K562 (cell line): ENCODE results near the gene ZNF860. TPM values are rescaled to one million over a fixed set of nuclear protein-coding genes. Genes with fewer than 3 reads are reported as not detected.

Experiments
- ATAC-seq: fragments of 200-7000 bp; cut with Tn5 transposase; 3 replicates; pipeline ENCODE4 v1.9.1; 2020; ENCODE audit warnings: moderate library complexity
- BruUV-seq: library from RNA; stranded (reverse); fragments of 400-500 nt; replicated peaks from 2 replicates; lab custom pipeline; 2021; lab: Mats Ljungman, UMichigan
- CTCF ChIA-PET: fragments of 300-600 bp; formaldehyde crosslinking; extraction: SDS; loops from one replicate; lab custom pipeline; 2021; ENCODE audit warnings: low intra/inter-chr PET ratio; lab: Yijun Ruan, JAX
- POLR2A ChIA-PET: fragments of 300-600, 350-650 bp; sonication (Branson Sonifier 250); formaldehyde crosslinking; extraction: SDS; loops from one replicate; lab custom pipeline; 2021; ENCODE audit warnings: antibody characterized with exemption, inconsistent platforms; lab: Yijun Ruan, JAX
- DNase-seq, 4 experiments: peaks; one replicate each; pipeline versions ENCODE4 v3.0.0 to v3.0.0-alpha.2; 2011 to 2018; ENCODE audit warnings: low spot score in 3 of 4, mixed read lengths in 3 of 4; ENCODE audit errors: extremely low read depth in 1 of 4
- FAIRE-seq: peaks from 2 replicates; lab custom pipeline; 2011; peaks lifted over from hg19 to GRCh38; lab: Jason Lieb, UNC
- H2AFZ ChIP-seq: 2 replicates; pipeline ENCODE4 v1.6.0; 2011; ENCODE audit warnings: low read depth, low read length, control low read depth, inconsistent platforms
- H3K27ac ChIP-seq: fragments of 200-600 bp; 3 replicates; pipeline ENCODE4 v1.8.0; 2011; ENCODE audit warnings: low read depth, mild to moderate bottlenecking, control low read depth, inconsistent platforms, low read length, moderate library complexity, mixed read lengths; ENCODE audit errors: extremely low read depth
- H3K27me3 ChIP-seq, 2 experiments: fragments of 300-600 bp in 1 of 2; 2 replicates in 1 of 2; 3 replicates in 1 of 2; pipeline versions ENCODE4 v1.6.0 to v1.8.0; 2011; ENCODE audit warnings: inconsistent platforms in 2 of 2, low read length in 2 of 2, mild to moderate bottlenecking in 1 of 2, mixed read lengths in 1 of 2, moderate library complexity in 1 of 2; ENCODE audit not compliant: control insufficient read depth in 2 of 2, insufficient read depth in 2 of 2
- H3K36me3 ChIP-seq: fragments of 300-600 bp; 3 replicates; pipeline ENCODE4 v1.8.0; 2011; ENCODE audit warnings: mild to moderate bottlenecking, low read length, inconsistent platforms; ENCODE audit not compliant: control insufficient read depth, insufficient read depth
- H3K4me1 ChIP-seq, 2 experiments: fragments of 200-600 bp in 1 of 2; replicated peaks in 1 of 2; 2 replicates in 1 of 2; 3 replicates in 1 of 2; pipeline versions ENCODE4 v1.5.1 to v1.8.0; 2011; ENCODE audit warnings: inconsistent platforms in 2 of 2, low read length in 2 of 2, mild to moderate bottlenecking in 1 of 2, mixed read lengths in 1 of 2, moderate library complexity in 1 of 2; ENCODE audit not compliant: control insufficient read depth in 2 of 2, insufficient read depth in 2 of 2
- H3K4me2 ChIP-seq: 2 replicates; pipeline ENCODE4 v1.6.1; 2011; ENCODE audit warnings: low read length, control low read depth, inconsistent platforms, mixed read lengths; ENCODE audit not compliant: insufficient read depth
- H3K4me3 ChIP-seq: fragments of 200-600 bp; sonication (generic), shearing (Covaris generic); 2 replicates; pipeline ENCODE4 v1.5.1; 2016; ENCODE audit warnings: control low read depth, inconsistent platforms
- H3K79me2 ChIP-seq: fragments of 200-600 bp; 3 replicates; pipeline ENCODE4 v1.8.0; 2011; ENCODE audit warnings: low read length, inconsistent platforms; ENCODE audit not compliant: control insufficient read depth, insufficient read depth
- H3K9ac ChIP-seq, 2 experiments: 2 replicates each; pipeline versions ENCODE4 v1.6.0 to v1.6.1; 2011; ENCODE audit warnings: low read depth in 2 of 2, low read length in 2 of 2, control low read depth in 1 of 2, inconsistent platforms in 1 of 2, mild to moderate bottlenecking in 1 of 2, mixed read lengths in 1 of 2; ENCODE audit not compliant: insufficient read depth in 1 of 2
- H3K9me1 ChIP-seq: one replicate; pipeline ENCODE4 v1.6.0; 2011; ENCODE audit warnings: inconsistent platforms, mild to moderate bottlenecking, low read length, moderate library complexity; ENCODE audit not compliant: control insufficient read depth, insufficient read depth
- H3K9me3 ChIP-seq: replicated peaks from 2 replicates; pipeline ENCODE4 v1.5.1; 2011; ENCODE audit warnings: low read depth, low read length, inconsistent platforms; ENCODE audit not compliant: control insufficient read depth, insufficient read depth
- H4K20me1 ChIP-seq: replicated peaks from 2 replicates; pipeline ENCODE4 v1.6.1; 2011; ENCODE audit warnings: low read length, inconsistent platforms, mixed read lengths; ENCODE audit not compliant: control insufficient read depth, insufficient read depth
- BCOR ChIP-seq: fragments of 450-650 bp; IDR thresholded peaks from 2 replicates; pipeline ENCODE4 v1.6.1; 2016
- E2F6 ChIP-seq, 2 experiments: IDR thresholded peaks; 2 replicates each; pipeline ENCODE4 v1.6.1; 2011; ENCODE audit warnings: borderline replicate concordance in 1 of 2, control low read depth in 1 of 2, low read depth in 1 of 2, low read length in 1 of 2, mild to moderate bottlenecking in 1 of 2, mixed read lengths in 1 of 2, moderate library complexity in 1 of 2; ENCODE audit not compliant: insufficient read depth in 1 of 2, insufficient read length in 1 of 2, poor library complexity in 1 of 2, severe bottlenecking in 1 of 2; ENCODE audit errors: extremely low read depth in 1 of 2
- ELF1 ChIP-seq: fragments of 200-800 bp; sonication (Bioruptor generic); IDR thresholded peaks from 2 replicates; pipeline ENCODE4 v1.6.1; 2016; ENCODE audit warnings: missing genetic modification characterization, missing compliant biosample characterization
- KDM2B ChIP-seq: fragments of 250-450 bp; sonication (Bioruptor Pico); IDR thresholded peaks from 2 replicates; pipeline ENCODE4 v1.8.0; 2021; ENCODE audit warnings: mild to moderate bottlenecking, moderate library complexity
- TAF1 ChIP-seq: IDR thresholded peaks from 2 replicates; pipeline ENCODE4 v1.6.1; 2011; ENCODE audit warnings: mild to moderate bottlenecking, low read length, moderate library complexity; ENCODE audit not compliant: insufficient read depth, control insufficient read depth, severe bottlenecking; ENCODE audit errors: extremely low read depth
- TEAD2 ChIP-seq: fragments of 450-650 bp; IDR thresholded peaks from 2 replicates; pipeline ENCODE4 v1.6.1; 2016; ENCODE audit warnings: missing genetic modification characterization, control low read depth, missing compliant biosample characterization
- ZNF143 ChIP-seq: sonication (generic); formaldehyde crosslinking; IDR thresholded peaks from 2 replicates; pipeline ENCODE4 v1.9.0; 2022; ENCODE audit warnings: mild to moderate bottlenecking, missing genetic modification reagents
- ZNF518B ChIP-seq: fragments of 250-450 bp; sonication (Bioruptor Pico); IDR thresholded peaks from 2 replicates; pipeline ENCODE4 v1.5.0; 2021; ENCODE audit warnings: mild to moderate bottlenecking, moderate library complexity
- ZNF830 ChIP-seq: fragments of 250-450 bp; sonication (Bioruptor Pico); IDR thresholded peaks from 2 replicates; pipeline ENCODE4 v1.5.0; 2021; ENCODE audit warnings: mild to moderate bottlenecking
- WGBS: fragments of 100-300 bp; shearing (Covaris generic); methylation state at CpG from one replicate; pipeline ENCODE4 v1.1.6; 2016; ENCODE audit warnings: low coverage, mixed read lengths; ENCODE audit not compliant: insufficient coverage; ENCODE audit errors: missing lambda C conversion rate; 5-methylcytosine and 5-hydroxymethylcytosine counted together
- in situ Hi-C: fragments of 300-500 bp; cut with MboI; formaldehyde crosslinking; loops from 4 replicates; pipeline ENCODE4 v1.15.0; 2018; ENCODE audit warnings: inconsistent platforms, mixed read lengths
- intact Hi-C: fragments of 100-400 bp; cut with micrococcal nuclease; formaldehyde crosslinking; loops from 2 replicates; pipeline ENCODE4 v1.14.2; 2022
- polyA plus RNA-seq, 8 experiments: library from polyadenylated mRNA; depleted of rRNA in 4 of 8; stranded (reverse) in 5 of 8; unstranded in 3 of 8; fragments of >200 nt; fragmentation: Nextera tagmentation in 2 of 8; fragmentation: Illumina TruSeq in 1 of 8; extraction: Ambion mirVana in 2 of 8; extraction: Trizol in 1 of 8; gene quantifications; 2 replicates each; pipeline versions ENCODE4 v1.2.1 to v1.2.3, GENCODE V29; 2011 to 2014; ENCODE audit warnings: inconsistent platforms in 1 of 8, missing spikeins in 1 of 8
- total RNA-seq, 7 experiments: library from RNA; depleted of rRNA in 6 of 7; stranded (reverse); fragments of >200 nt in 6 of 7; fragmentation: Illumina TruSeq in 2 of 7; extraction: Trizol in 2 of 7; gene quantifications; 2 replicates each; pipeline versions ENCODE4 v1.2.1 to v1.2.3, GENCODE V29; 2011 to 2021; ENCODE audit warnings: low replicate concordance in 1 of 7

The ZNF860 gene
- total and polyA plus RNA-seq, 9 of the 15 experiments (the other 6 are each of a cell fraction or from before 2014, with no cell fraction given) = not detected

- H3K9me1 ChIP-seq = no peaks in the 10 kb centered on the region
- peaks cover 0 to 11% of the 10 kb centered on the region in 2 experiments; a peak in 2 of 5 replicates for H3K27me3 ChIP-seq
- no peaks in the 10 kb centered on the region for H3K9me3 ChIP-seq
- H3K4me2 ChIP-seq = no peak overlapping the region
- WGBS = 6% methylated on average over 2 of the region's 2 CpGs
- FAIRE-seq = no peak
- no peak for ATAC-seq
- DNase-seq = no peak
- no peaks in the 10 kb centered on the region for H3K79me2 ChIP-seq
- no peak overlapping the region for H3K4me3 ChIP-seq
- intact Hi-C loops = no loop called here
- no peak overlapping the region for H2AFZ ChIP-seq
- CTCF ChIA-PET = no interaction called here
- H4K20me1 ChIP-seq = no peaks in the 10 kb centered on the region
- POLR2A ChIA-PET = no interaction called here
- no peaks in the 10 kb centered on the region for H3K4me1 ChIP-seq
- BruUV-seq = no TSS peak
- TF ChIP-seq TAF1 (no peak), ZNF143 (CRISPR knock-in tag) (no peak), ZNF518B (CRISPR knock-in tag) (no peak), ZNF830 (CRISPR knock-in tag) (no peak), E2F6 (IDR thresholded peaks at IDR 0.05; ENCODE audit: borderline replicate concordance in 1 of 2, extremely low read depth in 1 of 2, insufficient read depth in 1 of 2, insufficient read length in 1 of 2, low read depth in 1 of 2, low read length in 1 of 2, poor library complexity in 1 of 2, severe bottlenecking in 1 of 2) (no peak), KDM2B (CRISPR knock-in tag) (no peak), ELF1 (tag) (no peak), BCOR (no peak), TEAD2 (tag) (no peak)
- TF ChIP-seq, all 486 proteins: peak for 0
- Histone ChIP-seq H3K27ac (no peak overlapping the region), H3K36me3 (no peaks in the 10 kb centered on the region), H3K9ac (no peak overlapping the region)
- in situ Hi-C loops = no loop called here
Observed at GRCh38 chr3:31967592-31967991, 14.0 kb upstream of the ZNF860 start.
